K562 (cell line): ENCODE measurements around the gene SPAG17. TPM values are rescaled to one million over a fixed set of nuclear protein-coding genes. Genes with fewer than 3 reads are reported as not detected.

Source experiments
- BACH1 ChIP-seq: fragments of 200-800 bp; sonication (Bioruptor generic); IDR thresholded peaks from 2 replicates; pipeline ENCODE4 v1.6.1; 2016; ENCODE audit warnings: missing genetic modification characterization, missing compliant biosample characterization
- CTCF ChIP-seq, 3 experiments: IDR thresholded peaks in 2 of 3; conservative IDR thresholded peaks in 1 of 3; 2 replicates each; pipeline ENCODE4 v1.5.1; 2011 to 2012; ENCODE audit warnings: low read length in 3 of 3, mild to moderate bottlenecking in 3 of 3, control low read depth in 2 of 3, improper control_type of control experiment in 1 of 3, inconsistent platforms in 1 of 3, low read depth in 1 of 3, mixed read lengths in 1 of 3, moderate library complexity in 1 of 3; ENCODE audit not compliant: insufficient read depth in 2 of 3
- CUX1 ChIP-seq: fragments of 200-800 bp; sonication (Bioruptor generic); IDR thresholded peaks from 2 replicates; pipeline ENCODE4 v1.6.1; 2016; ENCODE audit warnings: missing genetic modification characterization, missing compliant biosample characterization
- HCFC1 ChIP-seq: IDR thresholded peaks from 2 replicates; pipeline ENCODE4 v1.6.1; 2012; ENCODE audit warnings: low read depth, low read length, improper control_type of control experiment
- HEY1 ChIP-seq: fragments of 250-450 bp; sonication (Bioruptor Pico); IDR thresholded peaks from 2 replicates; pipeline ENCODE4 v1.5.0; 2020; ENCODE audit warnings: mild to moderate bottlenecking, moderate library complexity, borderline replicate concordance
- NR1H2 ChIP-seq: sonication (generic); formaldehyde crosslinking; IDR thresholded peaks from 2 replicates; pipeline ENCODE4 v1.4.0; 2020; ENCODE audit warnings: mild to moderate bottlenecking, missing genetic modification reagents
- NRF1 ChIP-seq, 2 experiments: fragments of 450-650 bp; IDR thresholded peaks in 1 of 2; conservative IDR thresholded peaks in 1 of 2; 2 replicates each; pipeline ENCODE4 v1.6.1; 2014; ENCODE audit warnings: mild to moderate bottlenecking in 2 of 2
- POLR2A ChIP-seq: fragments of 450-650 bp; conservative IDR thresholded peaks from 2 replicates; pipeline ENCODE4 v1.6.1; 2016
- REST ChIP-seq, 2 experiments: fragments of 450-650 bp; formaldehyde crosslinking in 1 of 2; IDR thresholded peaks; 2 replicates each; pipeline versions ENCODE4 v1.4.0 to v1.6.1; 2014 to 2020; ENCODE audit warnings: mild to moderate bottlenecking in 2 of 2, borderline replicate concordance in 1 of 2, low read depth in 1 of 2
- ZNF175 ChIP-seq: fragments of 200-800 bp; sonication (Bioruptor generic); IDR thresholded peaks from 2 replicates; pipeline ENCODE4 v1.6.1; 2016; ENCODE audit warnings: low read depth, mild to moderate bottlenecking, missing genetic modification characterization, missing compliant biosample characterization
- ZNF232 ChIP-seq: sonication (generic); formaldehyde crosslinking; IDR thresholded peaks from 2 replicates; pipeline ENCODE4 v1.8.0; 2022; ENCODE audit warnings: mild to moderate bottlenecking, missing genetic modification reagents
- polyA plus RNA-seq, 8 experiments: library from polyadenylated mRNA; depleted of rRNA in 4 of 8; stranded (reverse) in 5 of 8; unstranded in 3 of 8; fragments of >200 nt; fragmentation: Nextera tagmentation in 2 of 8; fragmentation: Illumina TruSeq in 1 of 8; extraction: Ambion mirVana in 2 of 8; extraction: Trizol in 1 of 8; gene quantifications; 2 replicates each; pipeline versions ENCODE4 v1.2.1 to v1.2.3, GENCODE V29; 2011 to 2014; ENCODE audit warnings: inconsistent platforms in 1 of 8, missing spikeins in 1 of 8
- total RNA-seq, 7 experiments: library from RNA; depleted of rRNA in 6 of 7; stranded (reverse); fragments of >200 nt in 6 of 7; fragmentation: Illumina TruSeq in 2 of 7; extraction: Trizol in 2 of 7; gene quantifications; 2 replicates each; pipeline versions ENCODE4 v1.2.1 to v1.2.3, GENCODE V29; 2011 to 2021; ENCODE audit warnings: low replicate concordance in 1 of 7

SPAG17 gene
- total and polyA plus RNA-seq, 9 of the 15 experiments (the other 6 are each of a cell fraction or from before 2014, with no cell fraction given), result 0.07 to 2.1 (median 1.5) TPM

- TF ChIP-seq REST (IDR thresholded peaks at IDR 0.05; ENCODE audit: borderline replicate concordance), result peak; percentile 15; the same call in 1 of the 2 replicates
- TF ChIP-seq REST (CRISPR knock-in tag; IDR thresholded peaks at IDR 0.05; ENCODE audit: low read depth), result no peak
- TF ChIP-seq NR1H2, result no peak
- peak in 2 of 3 experiments; percentile 28 to 37; a peak in 4 of 6 replicates for TF ChIP-seq CTCF (IDR thresholded peaks at IDR 0.05 in 2 of 3, conservative IDR thresholded peaks at IDR 0.05 in 1 of 3; ENCODE audit: insufficient read depth in 2 of 3, low read depth in 1 of 3, low read length in 3 of 3)
- 0 out of 2 replicates have a peak, but pooled peaks have one; percentile 7 for TF ChIP-seq HCFC1
- TF ChIP-seq POLR2A, result no peak; the same call in 1 of the 2 replicates
- TF ChIP-seq NRF1 (conservative IDR thresholded peaks at IDR 0.05 in 1 of 2, IDR thresholded peaks at IDR 0.05 in 1 of 2), result peak; percentile 42 to 50; a peak in 2 of 4 replicates
- no peak for TF ChIP-seq ZNF232 (CRISPR knock-in tag)
- no peak for TF ChIP-seq HEY1 (CRISPR knock-in tag)
- peak; percentile 44; the same call in 1 of the 2 replicates for TF ChIP-seq ZNF175 (CRISPR knock-in tag)
- peak; percentile 84 for TF ChIP-seq CUX1
- TF ChIP-seq BACH1 (tag), result no peak
These were observed at the start of gene SPAG17 (continued) for GRCh38 chr1:118185084-118185832.
